ENCODE data around the gene KRTAP4-11. TPM values are rescaled to one million over a fixed set of nuclear protein-coding genes. Genes with fewer than 3 reads are reported as not detected.

The KRTAP4-11 gene
- total RNA-seq, 1 experiment from 2014 or later, result not detected

DNA sequence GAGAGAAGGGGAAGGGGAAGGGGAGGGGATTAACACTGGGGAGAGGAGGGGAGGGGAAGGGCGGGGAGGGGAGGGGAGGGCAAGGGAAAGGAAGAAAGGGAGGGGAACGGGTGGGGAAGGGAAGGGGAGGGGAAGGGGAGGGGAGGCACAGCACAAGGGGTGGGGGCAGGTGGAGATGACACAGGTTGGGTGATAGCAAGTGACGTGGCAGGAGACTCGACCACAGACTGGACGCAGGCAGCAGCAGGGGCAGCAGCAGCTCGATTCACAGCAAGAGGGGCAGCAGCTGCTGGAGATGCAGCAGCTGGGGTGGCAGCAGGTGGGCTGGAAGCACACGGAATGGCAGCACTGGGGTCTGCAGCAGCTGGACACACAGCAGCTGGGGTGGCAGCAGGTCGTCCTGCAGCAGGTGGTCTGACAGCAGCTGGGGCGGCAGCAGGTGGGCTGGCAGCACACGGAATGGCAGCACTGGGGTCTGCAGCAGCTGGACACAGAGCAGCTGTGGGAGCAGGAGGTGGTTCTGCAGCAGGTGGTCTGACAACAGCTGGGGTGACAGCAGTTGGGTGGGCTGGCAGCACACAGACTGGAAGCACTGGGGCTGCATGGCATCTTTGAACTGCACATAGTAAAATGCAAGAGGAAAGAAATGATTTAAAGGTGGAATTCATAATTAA, 16.4 kb downstream of the KRTAP4-11 start, which contains the start of gene KRTAP4-16:
TSS of gene KRTAP4-16 (minus strand) at position 624 of the 674 bp plus-strand sequence. CDS start at position 624, 0 bp downstream.
- no peak for DNase-seq (ENCODE audit: low read depth, low spot score)
- ChIA-PET RAD21 (ENCODE audit: low non-redundant PET in 1 of 2, low total read pairs in 2 of 2, uncharacterized antibody in 2 of 2, unreplicated experiment in 2 of 2) (no interaction called here), CTCF (no interaction called here), POLR2A (no interaction called here)
- no peaks in the 10 kb centered on the region for H3K9me3 ChIP-seq (ENCODE audit: control insufficient read depth in 1 of 2, insufficient read depth in 1 of 2, low read depth in 1 of 2, low read length in 2 of 2)
- peaks cover 13 to 56% of the 10 kb centered on the region in 2 experiments for H3K4me1 ChIP-seq (ENCODE audit: control insufficient read depth in 1 of 2, insufficient read depth in 2 of 2, low read length in 2 of 2)
- no peaks in the 10 kb centered on the region for H4K20me1 ChIP-seq (ENCODE audit: insufficient read depth)
- no TSS peak for BruUV-seq (replicated peaks)
- H3K9me2 ChIP-seq (ENCODE audit: insufficient read depth), result no peaks in the 10 kb centered on the region
- no peaks in the 10 kb centered on the region for H3K79me2 ChIP-seq (ENCODE audit: insufficient read depth, low read length)
- no peak within 1 kb of the TSS for H3K4me3 ChIP-seq (replicated peaks in 1 of 2; ENCODE audit: low read depth in 1 of 2, low read length in 2 of 2)
- H3K9ac ChIP-seq (ENCODE audit: low read length), result peak within 1 kb of the TSS; percentile 8; the same call in 1 of the 2 replicates
- TF ChIP-seq JUND (IDR thresholded peaks at IDR 0.05) (no peak), CBX3 (IDR thresholded peaks at IDR 0.05; ENCODE audit: low read depth) (no peak), YY1 (IDR thresholded peaks at IDR 0.05; ENCODE audit: extremely low read depth, insufficient replicate concordance, low read depth, low read length) (no peak), ZFX (IDR thresholded peaks at IDR 0.05) (no peak), TCF7L2 (IDR thresholded peaks at IDR 0.05; ENCODE audit: borderline replicate concordance, extremely low read depth, insufficient read depth, insufficient read length) (no peak), POLR2AphosphoS5 (IDR thresholded peaks at IDR 0.05; ENCODE audit: low read depth, low read length) (no peak), ELF1 (IDR thresholded peaks at IDR 0.05; ENCODE audit: borderline replicate concordance, low read depth) (no peak), FOSL1 (IDR thresholded peaks at IDR 0.05; ENCODE audit: low read depth) (no peak), EGR1 (IDR thresholded peaks at IDR 0.05; ENCODE audit: low read depth) (no peak), SIN3A (IDR thresholded peaks at IDR 0.05; ENCODE audit: low read depth) (no peak), POLR2A (IDR thresholded peaks at IDR 0.05; ENCODE audit: borderline replicate concordance, extremely low read depth, insufficient read depth, insufficient read length) (no peak), EZH2 (IDR thresholded peaks at IDR 0.05) (no peak), SRF (IDR thresholded peaks at IDR 0.05; ENCODE audit: low read depth) (no peak), CEBPB (IDR thresholded peaks at IDR 0.05; ENCODE audit: low read depth) (no peak)
- TF ChIP-seq, protein P1, sequence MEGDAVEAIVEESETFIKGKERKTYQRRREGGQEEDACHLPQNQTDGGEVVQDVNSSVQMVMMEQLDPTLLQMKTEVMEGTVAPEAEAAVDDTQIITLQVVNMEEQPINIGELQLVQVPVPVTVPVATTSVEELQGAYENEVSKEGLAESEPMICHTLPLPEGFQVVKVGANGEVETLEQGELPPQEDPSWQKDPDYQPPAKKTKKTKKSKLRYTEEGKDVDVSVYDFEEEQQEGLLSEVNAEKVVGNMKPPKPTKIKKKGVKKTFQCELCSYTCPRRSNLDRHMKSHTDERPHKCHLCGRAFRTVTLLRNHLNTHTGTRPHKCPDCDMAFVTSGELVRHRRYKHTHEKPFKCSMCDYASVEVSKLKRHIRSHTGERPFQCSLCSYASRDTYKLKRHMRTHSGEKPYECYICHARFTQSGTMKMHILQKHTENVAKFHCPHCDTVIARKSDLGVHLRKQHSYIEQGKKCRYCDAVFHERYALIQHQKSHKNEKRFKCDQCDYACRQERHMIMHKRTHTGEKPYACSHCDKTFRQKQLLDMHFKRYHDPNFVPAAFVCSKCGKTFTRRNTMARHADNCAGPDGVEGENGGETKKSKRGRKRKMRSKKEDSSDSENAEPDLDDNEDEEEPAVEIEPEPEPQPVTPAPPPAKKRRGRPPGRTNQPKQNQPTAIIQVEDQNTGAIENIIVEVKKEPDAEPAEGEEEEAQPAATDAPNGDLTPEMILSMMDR (IDR thresholded peaks at IDR 0.05 in 2 of 3, conservative IDR thresholded peaks at IDR 0.05 in 1 of 3; ENCODE audit: borderline replicate concordance in 1 of 3, insufficient read depth in 1 of 3, low read depth in 2 of 3, low read length in 2 of 3), result no peak
- TF ChIP-seq, protein P2, sequence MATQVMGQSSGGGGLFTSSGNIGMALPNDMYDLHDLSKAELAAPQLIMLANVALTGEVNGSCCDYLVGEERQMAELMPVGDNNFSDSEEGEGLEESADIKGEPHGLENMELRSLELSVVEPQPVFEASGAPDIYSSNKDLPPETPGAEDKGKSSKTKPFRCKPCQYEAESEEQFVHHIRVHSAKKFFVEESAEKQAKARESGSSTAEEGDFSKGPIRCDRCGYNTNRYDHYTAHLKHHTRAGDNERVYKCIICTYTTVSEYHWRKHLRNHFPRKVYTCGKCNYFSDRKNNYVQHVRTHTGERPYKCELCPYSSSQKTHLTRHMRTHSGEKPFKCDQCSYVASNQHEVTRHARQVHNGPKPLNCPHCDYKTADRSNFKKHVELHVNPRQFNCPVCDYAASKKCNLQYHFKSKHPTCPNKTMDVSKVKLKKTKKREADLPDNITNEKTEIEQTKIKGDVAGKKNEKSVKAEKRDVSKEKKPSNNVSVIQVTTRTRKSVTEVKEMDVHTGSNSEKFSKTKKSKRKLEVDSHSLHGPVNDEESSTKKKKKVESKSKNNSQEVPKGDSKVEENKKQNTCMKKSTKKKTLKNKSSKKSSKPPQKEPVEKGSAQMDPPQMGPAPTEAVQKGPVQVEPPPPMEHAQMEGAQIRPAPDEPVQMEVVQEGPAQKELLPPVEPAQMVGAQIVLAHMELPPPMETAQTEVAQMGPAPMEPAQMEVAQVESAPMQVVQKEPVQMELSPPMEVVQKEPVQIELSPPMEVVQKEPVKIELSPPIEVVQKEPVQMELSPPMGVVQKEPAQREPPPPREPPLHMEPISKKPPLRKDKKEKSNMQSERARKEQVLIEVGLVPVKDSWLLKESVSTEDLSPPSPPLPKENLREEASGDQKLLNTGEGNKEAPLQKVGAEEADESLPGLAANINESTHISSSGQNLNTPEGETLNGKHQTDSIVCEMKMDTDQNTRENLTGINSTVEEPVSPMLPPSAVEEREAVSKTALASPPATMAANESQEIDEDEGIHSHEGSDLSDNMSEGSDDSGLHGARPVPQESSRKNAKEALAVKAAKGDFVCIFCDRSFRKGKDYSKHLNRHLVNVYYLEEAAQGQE (IDR thresholded peaks at IDR 0.05; ENCODE audit: low read depth), result no peak
- TF ChIP-seq, protein P3, sequence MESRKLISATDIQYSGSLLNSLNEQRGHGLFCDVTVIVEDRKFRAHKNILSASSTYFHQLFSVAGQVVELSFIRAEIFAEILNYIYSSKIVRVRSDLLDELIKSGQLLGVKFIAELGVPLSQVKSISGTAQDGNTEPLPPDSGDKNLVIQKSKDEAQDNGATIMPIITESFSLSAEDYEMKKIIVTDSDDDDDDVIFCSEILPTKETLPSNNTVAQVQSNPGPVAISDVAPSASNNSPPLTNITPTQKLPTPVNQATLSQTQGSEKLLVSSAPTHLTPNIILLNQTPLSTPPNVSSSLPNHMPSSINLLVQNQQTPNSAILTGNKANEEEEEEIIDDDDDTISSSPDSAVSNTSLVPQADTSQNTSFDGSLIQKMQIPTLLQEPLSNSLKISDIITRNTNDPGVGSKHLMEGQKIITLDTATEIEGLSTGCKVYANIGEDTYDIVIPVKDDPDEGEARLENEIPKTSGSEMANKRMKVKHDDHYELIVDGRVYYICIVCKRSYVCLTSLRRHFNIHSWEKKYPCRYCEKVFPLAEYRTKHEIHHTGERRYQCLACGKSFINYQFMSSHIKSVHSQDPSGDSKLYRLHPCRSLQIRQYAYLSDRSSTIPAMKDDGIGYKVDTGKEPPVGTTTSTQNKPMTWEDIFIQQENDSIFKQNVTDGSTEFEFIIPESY (IDR thresholded peaks at IDR 0.05; ENCODE audit: extremely low read depth, insufficient replicate concordance, low read length), result no peak
- TF ChIP-seq, protein P4, sequence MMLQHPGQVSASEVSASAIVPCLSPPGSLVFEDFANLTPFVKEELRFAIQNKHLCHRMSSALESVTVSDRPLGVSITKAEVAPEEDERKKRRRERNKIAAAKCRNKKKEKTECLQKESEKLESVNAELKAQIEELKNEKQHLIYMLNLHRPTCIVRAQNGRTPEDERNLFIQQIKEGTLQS (IDR thresholded peaks at IDR 0.05), result no peak
- H2AFZ ChIP-seq (ENCODE audit: low read depth, low read length, poor library complexity, severe bottlenecking), result no peak within 1 kb of the TSS
- H3K4me2 ChIP-seq (ENCODE audit: low read length), result peak within 1 kb of the TSS; percentile 19; the same call in 1 of the 2 replicates
- peaks cover 0 to 4% of the 10 kb centered on the region in 2 experiments; a peak in 1 of 4 replicates for H3K36me3 ChIP-seq (ENCODE audit: control insufficient read depth in 1 of 2, insufficient read depth in 2 of 2, low read length in 2 of 2)
- intact Hi-C loops (cut with micrococcal nuclease), result no loop called here
- H3K27ac ChIP-seq (ENCODE audit: low read depth, low read length), result peak within 1 kb of the TSS; percentile 75
- no peak for ATAC-seq
- H3K27me3 ChIP-seq (ENCODE audit: insufficient read depth, low read length), result no peaks in the 10 kb centered on the region
